OCI-LY1 (cell line): ENCODE measurements around the gene RPRML.

Experiments used
- EZH2 ChIP-seq: fragments of 200-600 bp; sonication (generic), shearing (Covaris generic); IDR thresholded peaks from 2 replicates; pipeline ENCODE4 v1.8.0; 2017; ENCODE audit warnings: borderline replicate concordance, mixed run types, mild to moderate bottlenecking, antibody characterized with exemption, low read length, moderate library complexity, mixed read lengths
- TF ChIP-seq, protein P1 (sequence below): fragments of 200-600 bp; sonication (generic), shearing (Covaris generic); IDR thresholded peaks from 2 replicates; pipeline ENCODE4 v1.5.1; 2017; ENCODE audit warnings: mild to moderate bottlenecking, antibody characterized with exemption, low read length, moderate library complexity, mixed read lengths

DNA sequence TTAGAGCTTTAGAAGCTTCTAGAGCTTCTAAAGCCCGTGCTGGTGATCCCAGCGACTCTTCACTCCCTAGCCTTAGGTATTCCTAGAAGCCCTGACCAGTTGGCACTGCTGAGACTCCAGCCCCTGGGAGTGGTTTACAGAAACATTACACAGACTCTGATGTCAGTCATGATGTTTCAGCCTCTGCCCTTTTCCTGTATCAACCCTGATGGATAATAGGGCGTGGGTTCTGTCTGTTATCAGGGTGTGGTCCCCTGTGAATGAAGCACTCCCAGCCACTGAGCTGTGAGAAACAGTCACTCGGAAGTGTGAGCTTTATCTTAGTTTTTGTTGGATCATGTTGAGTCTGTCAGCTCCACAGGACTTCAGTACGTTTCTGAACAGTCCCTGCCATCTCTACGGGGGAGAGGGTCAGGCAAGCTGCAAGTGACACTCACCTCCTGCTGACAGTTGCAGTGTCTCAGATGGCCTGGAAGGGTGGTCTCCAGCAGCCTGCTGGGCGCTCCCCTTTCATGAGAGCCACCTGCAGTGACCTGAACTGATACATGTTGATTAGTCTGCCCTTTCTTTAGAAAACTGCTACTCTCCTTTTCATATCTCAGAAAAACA lies 43.3 kb downstream of the RPRML start:
- TF ChIP-seq, protein P1, sequence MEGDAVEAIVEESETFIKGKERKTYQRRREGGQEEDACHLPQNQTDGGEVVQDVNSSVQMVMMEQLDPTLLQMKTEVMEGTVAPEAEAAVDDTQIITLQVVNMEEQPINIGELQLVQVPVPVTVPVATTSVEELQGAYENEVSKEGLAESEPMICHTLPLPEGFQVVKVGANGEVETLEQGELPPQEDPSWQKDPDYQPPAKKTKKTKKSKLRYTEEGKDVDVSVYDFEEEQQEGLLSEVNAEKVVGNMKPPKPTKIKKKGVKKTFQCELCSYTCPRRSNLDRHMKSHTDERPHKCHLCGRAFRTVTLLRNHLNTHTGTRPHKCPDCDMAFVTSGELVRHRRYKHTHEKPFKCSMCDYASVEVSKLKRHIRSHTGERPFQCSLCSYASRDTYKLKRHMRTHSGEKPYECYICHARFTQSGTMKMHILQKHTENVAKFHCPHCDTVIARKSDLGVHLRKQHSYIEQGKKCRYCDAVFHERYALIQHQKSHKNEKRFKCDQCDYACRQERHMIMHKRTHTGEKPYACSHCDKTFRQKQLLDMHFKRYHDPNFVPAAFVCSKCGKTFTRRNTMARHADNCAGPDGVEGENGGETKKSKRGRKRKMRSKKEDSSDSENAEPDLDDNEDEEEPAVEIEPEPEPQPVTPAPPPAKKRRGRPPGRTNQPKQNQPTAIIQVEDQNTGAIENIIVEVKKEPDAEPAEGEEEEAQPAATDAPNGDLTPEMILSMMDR, result no peak
- no peak for TF ChIP-seq EZH2
